Measurements from ENCODE around the gene GMPPA. TPM values are rescaled to one million over a fixed set of nuclear protein-coding genes. Genes with fewer than 3 reads are reported as not detected.

GMPPA gene
- polyA plus RNA-seq, 2 of the 4 experiments (the other 2 are of a cell fraction): 36.2 to 46.2 TPM

DNA sequence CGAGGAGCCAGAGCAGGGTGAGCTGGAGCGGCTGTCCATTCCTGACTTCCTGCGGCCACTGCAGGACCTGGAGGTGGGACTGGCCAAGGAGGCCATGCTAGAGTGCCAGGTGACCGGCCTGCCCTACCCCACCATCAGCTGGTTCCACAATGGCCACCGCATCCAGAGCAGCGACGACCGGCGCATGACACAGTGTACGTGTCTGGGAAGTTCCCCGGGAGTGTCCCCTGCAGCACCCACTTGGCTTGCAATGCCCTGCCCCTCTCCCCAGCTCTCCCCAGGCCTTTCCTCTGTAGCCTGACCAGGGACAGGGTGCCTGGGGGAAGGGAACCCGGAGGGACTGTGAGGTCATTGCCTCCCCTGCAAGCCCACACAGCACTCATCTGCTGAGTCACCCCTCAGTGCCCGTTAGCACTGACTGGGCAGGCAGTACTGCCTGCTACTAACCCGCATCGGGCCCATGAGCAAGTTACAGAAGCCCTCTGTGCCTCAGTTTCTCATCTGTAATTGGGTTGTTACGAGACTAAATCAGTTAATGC is 29.4 kb upstream of the GMPPA start (continued):
- TF ChIP-seq POLR2AphosphoS2 (conservative IDR thresholded peaks at IDR 0.05; ENCODE audit: low read length) (no peak), TP53 (CRISPR knock-in tag; IDR thresholded peaks at IDR 0.05) (no peak), ZC3H11A (IDR thresholded peaks at IDR 0.05) (no peak), PHF8 (IDR thresholded peaks at IDR 0.05; ENCODE audit: borderline replicate concordance, low read depth) (no peak), CEBPB (IDR thresholded peaks at IDR 0.05) (no peak), RFX5 (IDR thresholded peaks at IDR 0.05) (no peak), HOXB13 (CRISPR knock-in tag; IDR thresholded peaks at IDR 0.05; ENCODE audit: low read depth) (no peak)
- TF ChIP-seq, protein P1, sequence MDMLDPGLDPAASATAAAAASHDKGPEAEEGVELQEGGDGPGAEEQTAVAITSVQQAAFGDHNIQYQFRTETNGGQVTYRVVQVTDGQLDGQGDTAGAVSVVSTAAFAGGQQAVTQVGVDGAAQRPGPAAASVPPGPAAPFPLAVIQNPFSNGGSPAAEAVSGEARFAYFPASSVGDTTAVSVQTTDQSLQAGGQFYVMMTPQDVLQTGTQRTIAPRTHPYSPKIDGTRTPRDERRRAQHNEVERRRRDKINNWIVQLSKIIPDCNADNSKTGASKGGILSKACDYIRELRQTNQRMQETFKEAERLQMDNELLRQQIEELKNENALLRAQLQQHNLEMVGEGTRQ (IDR thresholded peaks at IDR 0.05): no peak
- TF ChIP-seq, protein P2, sequence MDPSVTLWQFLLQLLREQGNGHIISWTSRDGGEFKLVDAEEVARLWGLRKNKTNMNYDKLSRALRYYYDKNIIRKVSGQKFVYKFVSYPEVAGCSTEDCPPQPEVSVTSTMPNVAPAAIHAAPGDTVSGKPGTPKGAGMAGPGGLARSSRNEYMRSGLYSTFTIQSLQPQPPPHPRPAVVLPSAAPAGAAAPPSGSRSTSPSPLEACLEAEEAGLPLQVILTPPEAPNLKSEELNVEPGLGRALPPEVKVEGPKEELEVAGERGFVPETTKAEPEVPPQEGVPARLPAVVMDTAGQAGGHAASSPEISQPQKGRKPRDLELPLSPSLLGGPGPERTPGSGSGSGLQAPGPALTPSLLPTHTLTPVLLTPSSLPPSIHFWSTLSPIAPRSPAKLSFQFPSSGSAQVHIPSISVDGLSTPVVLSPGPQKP (IDR thresholded peaks at IDR 0.05; ENCODE audit: low read depth, low read length): no peak

DNA sequence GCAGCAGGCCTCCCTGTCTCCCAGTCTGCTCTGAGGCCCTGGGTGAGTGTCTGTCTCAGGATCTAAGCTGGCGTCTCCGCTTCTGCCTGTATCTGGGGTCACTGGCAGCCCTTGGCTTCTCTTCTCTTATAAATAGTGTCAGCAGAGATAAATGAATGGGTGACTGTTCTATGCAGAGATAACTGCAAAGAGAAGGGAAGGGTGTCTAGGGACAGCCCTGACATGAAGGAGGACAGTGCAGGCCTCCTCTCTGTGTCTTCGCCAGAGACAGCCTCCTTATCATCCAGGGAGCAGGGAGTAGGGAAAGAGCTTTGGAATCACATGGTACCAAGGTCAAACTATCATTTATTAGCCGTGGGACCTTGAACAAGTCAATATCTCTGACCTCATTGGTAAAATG is 28.3 kb upstream of the GMPPA start:
- peak overlapping the region in 1 of 2 experiments; percentile 79; a peak in 3 of 6 replicates for H3K27ac ChIP-seq
- 81% methylated on average over 4 of the region's 4 CpGs for WGBS (ENCODE audit: missing lambda C conversion rate)
- no peak overlapping the region for H3K4me2 ChIP-seq
- TF ChIP-seq HES2 (IDR thresholded peaks at IDR 0.05): no peak
- TF ChIP-seq, protein P3, sequence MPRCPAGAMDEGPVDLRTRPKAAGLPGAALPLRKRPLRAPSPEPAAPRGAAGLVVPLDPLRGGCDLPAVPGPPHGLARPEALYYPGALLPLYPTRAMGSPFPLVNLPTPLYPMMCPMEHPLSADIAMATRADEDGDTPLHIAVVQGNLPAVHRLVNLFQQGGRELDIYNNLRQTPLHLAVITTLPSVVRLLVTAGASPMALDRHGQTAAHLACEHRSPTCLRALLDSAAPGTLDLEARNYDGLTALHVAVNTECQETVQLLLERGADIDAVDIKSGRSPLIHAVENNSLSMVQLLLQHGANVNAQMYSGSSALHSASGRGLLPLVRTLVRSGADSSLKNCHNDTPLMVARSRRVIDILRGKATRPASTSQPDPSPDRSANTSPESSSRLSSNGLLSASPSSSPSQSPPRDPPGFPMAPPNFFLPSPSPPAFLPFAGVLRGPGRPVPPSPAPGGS (IDR thresholded peaks at IDR 0.05): no peak
- no peak for TF ChIP-seq BHLHE40 (IDR thresholded peaks at IDR 0.05; ENCODE audit: low read depth, low read length)
- no peak for TF ChIP-seq HDAC2 (IDR thresholded peaks at IDR 0.05)
- DNase-seq (ENCODE audit: low read depth in 1 of 2, low spot score in 1 of 2) (no peak), FAIRE-seq (no peak), ATAC-seq (no peak)
- no peak overlapping the region for H3K4me3 ChIP-seq
- CTCF ChIA-PET: interaction anchor here (1.9 to 89.4 kb wide), 3 partner anchors 1 to 68 kb away, joined by 6 to 3291 read pairs (median 3291); partner anchors contain the start of genes ASIC4, CHPF, GMPPA and SPEG
- peaks cover 12% of the 10 kb centered on the region for H3K4me1 ChIP-seq
- no peaks in the 10 kb centered on the region for H3K9me3 ChIP-seq
- POLR2A ChIA-PET: no interaction called here

DNA sequence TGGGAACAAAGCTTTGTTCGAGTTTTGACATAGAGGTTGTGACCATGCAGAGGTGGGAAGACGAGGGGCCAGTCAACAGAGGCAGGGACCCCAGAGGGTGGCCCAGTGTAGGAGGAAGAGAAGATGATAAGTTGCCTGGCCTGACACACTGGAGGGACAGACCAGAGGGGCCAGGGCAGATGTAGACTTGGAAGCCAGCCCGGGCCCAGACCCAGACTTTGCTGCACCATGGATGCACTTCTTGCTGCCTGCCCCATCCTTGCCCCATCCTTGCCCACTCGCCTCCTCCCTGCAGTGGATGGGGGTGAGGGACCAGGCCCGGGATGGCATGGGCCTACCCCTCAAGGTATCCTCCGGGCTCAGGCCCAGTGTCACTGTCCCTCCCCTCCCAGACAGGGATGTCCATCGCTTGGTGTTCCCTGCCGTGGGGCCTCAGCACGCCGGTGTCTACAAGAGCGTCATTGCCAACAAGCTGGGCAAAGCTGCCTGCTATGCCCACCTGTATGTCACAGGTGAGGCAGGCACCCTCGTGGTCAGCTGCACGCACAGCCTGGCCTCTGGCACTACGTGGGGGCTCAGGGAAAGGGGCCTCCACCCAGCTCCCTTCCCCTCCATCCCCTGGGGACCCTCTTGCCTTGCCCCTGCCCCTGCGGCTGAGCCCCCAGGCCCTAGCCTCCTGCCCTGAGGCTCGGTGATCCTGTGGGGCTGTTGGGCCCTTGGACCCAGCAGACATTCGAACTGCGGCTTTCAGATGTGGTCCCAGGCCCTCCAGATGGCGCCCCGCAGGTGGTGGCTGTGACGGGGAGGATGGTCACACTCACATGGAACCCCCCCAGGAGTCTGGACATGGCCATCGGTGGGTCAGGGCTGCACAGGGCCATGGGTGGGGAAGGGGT is 27.0 kb upstream of the GMPPA start:
- Histone ChIP-seq H3K27ac (no peak overlapping the region), H3K4me3 (no peak overlapping the region), H3K4me2 (no peak overlapping the region), H3K9me3 (no peaks in the 10 kb centered on the region), H3K4me1 (peaks cover 14% of the 10 kb centered on the region)
- FAIRE-seq: no peak
- CTCF ChIA-PET: interaction anchor here (0.8 to 89.4 kb wide), 5 partner anchors 2 to 88 kb away, joined by 3 to 3291 read pairs (median 15); partner anchors contain the start of genes ASIC4, CHPF, GMPPA and SPEG
- DNase-seq (ENCODE audit: low read depth in 1 of 2, low spot score in 1 of 2): no peak
- ATAC-seq: no peak
- TF ChIP-seq, protein P3 (IDR thresholded peaks at IDR 0.05): no peak
- TF ChIP-seq RCOR1 (IDR thresholded peaks at IDR 0.05; ENCODE audit: low read depth, low read length) (no peak), NPAS2 (CRISPR knock-in tag; IDR thresholded peaks at IDR 0.05; ENCODE audit: borderline replicate concordance) (no peak), ZFP36 (IDR thresholded peaks at IDR 0.05; ENCODE audit: borderline replicate concordance, partially characterized antibody) (no peak), PHF8 (IDR thresholded peaks at IDR 0.05; ENCODE audit: borderline replicate concordance, low read depth) (no peak), HOXB13 (CRISPR knock-in tag; IDR thresholded peaks at IDR 0.05; ENCODE audit: low read depth) (no peak), MYC (IDR thresholded peaks at IDR 0.05; ENCODE audit: borderline replicate concordance, low read length) (no peak), HES2 (IDR thresholded peaks at IDR 0.05) (no peak)
- WGBS (ENCODE audit: missing lambda C conversion rate): 73% methylated on average over 18 of the region's 22 CpGs
- POLR2A ChIA-PET: no interaction called here

Data from A549 (cell line).